Astrocyte (in vitro differentiated cells and primary cell): ENCODE data around the gene TBX21. TPM values are rescaled to one million over a fixed set of nuclear protein-coding genes. Genes with fewer than 3 reads are reported as not detected.

Experiments
- DNase-seq: peaks from one replicate; pipeline ENCODE4 v3.0.0-alpha.2; 2010; ENCODE audit warnings: low read depth
- FAIRE-seq: peaks from 2 replicates; lab custom pipeline; 2011; peaks lifted over from hg19 to GRCh38; lab: Jason Lieb, UNC
- H2AFZ ChIP-seq: 2 replicates; pipeline ENCODE4 v1.6.0; 2012; ENCODE audit warnings: low read depth, low read length, inconsistent platforms
- H3K27ac ChIP-seq: 2 replicates; pipeline ENCODE4 v1.5.1; 2011; ENCODE audit warnings: low read depth, low read length, inconsistent platforms
- H3K27me3 ChIP-seq: 2 replicates; pipeline ENCODE4 v1.6.0; 2011; ENCODE audit warnings: low read length, inconsistent platforms; ENCODE audit not compliant: insufficient read depth
- H3K36me3 ChIP-seq: 2 replicates; pipeline ENCODE4 v1.5.1; 2011; ENCODE audit warnings: low read length, inconsistent platforms; ENCODE audit not compliant: insufficient read depth
- H3K4me1 ChIP-seq: 2 replicates; pipeline ENCODE4 v1.5.1; 2011; ENCODE audit warnings: low read length, inconsistent platforms; ENCODE audit not compliant: insufficient read depth
- H3K4me2 ChIP-seq: 2 replicates; pipeline ENCODE4 v1.6.0; 2012; ENCODE audit warnings: low read length, inconsistent platforms
- H3K4me3 ChIP-seq: 2 replicates; pipeline ENCODE4 v1.5.1; 2011; ENCODE audit warnings: low read depth, mild to moderate bottlenecking, low read length, inconsistent platforms; ENCODE audit not compliant: insufficient read depth
- H3K79me2 ChIP-seq: 2 replicates; pipeline ENCODE4 v1.6.0; 2012; ENCODE audit warnings: mild to moderate bottlenecking, low read length, inconsistent platforms; ENCODE audit not compliant: insufficient read depth
- H3K9ac ChIP-seq: 2 replicates; pipeline ENCODE4 v1.6.0; 2012; ENCODE audit warnings: mild to moderate bottlenecking, low read length, inconsistent platforms
- H3K9me3 ChIP-seq: 2 replicates; pipeline ENCODE4 v1.5.1; 2012; ENCODE audit warnings: low read depth, mild to moderate bottlenecking, low read length, inconsistent platforms; ENCODE audit not compliant: insufficient read depth
- H4K20me1 ChIP-seq: 2 replicates; pipeline ENCODE4 v1.6.0; 2012; ENCODE audit warnings: low read length, inconsistent platforms; ENCODE audit not compliant: insufficient read depth
- H3K27ac Mint-ChIP-seq: one replicate; pipeline ENCODE4 v1.8.0; 2021; ENCODE audit warnings: mild to moderate bottlenecking, mixed read lengths; ENCODE audit not compliant: unreplicated experiment
- H3K27me3 Mint-ChIP-seq: one replicate; pipeline ENCODE4 v1.8.0; 2021; ENCODE audit warnings: low read depth, mixed read lengths; ENCODE audit not compliant: unreplicated experiment
- H3K36me3 Mint-ChIP-seq: one replicate; pipeline ENCODE4 v1.8.0; 2021; ENCODE audit warnings: low read depth, mixed read lengths; ENCODE audit not compliant: unreplicated experiment
- H3K4me1 Mint-ChIP-seq: one replicate; pipeline ENCODE4 v1.8.0; 2021; ENCODE audit warnings: low read depth, mixed read lengths; ENCODE audit not compliant: unreplicated experiment
- H3K4me3 Mint-ChIP-seq: one replicate; pipeline ENCODE4 v1.8.0; 2021; ENCODE audit warnings: mild to moderate bottlenecking, moderate library complexity, mixed read lengths; ENCODE audit not compliant: unreplicated experiment
- H3K9me3 Mint-ChIP-seq: one replicate; pipeline ENCODE4 v1.8.0; 2021; ENCODE audit warnings: mild to moderate bottlenecking, mixed read lengths; ENCODE audit not compliant: unreplicated experiment
- CTCF ChIP-seq: IDR thresholded peaks from 2 replicates; pipeline ENCODE4 v1.5.1; 2011; ENCODE audit warnings: low read depth, mild to moderate bottlenecking, inconsistent platforms, low read length, moderate library complexity; ENCODE audit not compliant: insufficient read depth
- EZH2 ChIP-seq: IDR thresholded peaks from 2 replicates; pipeline ENCODE4 v1.6.1; 2012; ENCODE audit warnings: mild to moderate bottlenecking, low read length, inconsistent platforms; ENCODE audit not compliant: insufficient read depth
- total RNA-seq: library from RNA; stranded (reverse); gene quantifications from 2 replicates; pipeline ENCODE4 v1.2.1, GENCODE V29; 2021

TBX21 gene
- total RNA-seq, 1 donor from 2014 or later: not detected

- H4K20me1 ChIP-seq: no peaks in the 10 kb centered on the region
- TF ChIP-seq CTCF (no peak), EZH2 (no peak)
- H3K9me3 Mint-ChIP-seq: peaks cover 21% of the 10 kb centered on the region
- H3K4me1 Mint-ChIP-seq: no peaks in the 10 kb centered on the region
- H3K4me3 Mint-ChIP-seq: no peak overlapping the region
- H3K4me2 ChIP-seq: no peak overlapping the region
- H3K79me2 ChIP-seq: no peaks in the 10 kb centered on the region
- no peak overlapping the region for H2AFZ ChIP-seq
- H3K27ac Mint-ChIP-seq: no peak overlapping the region
- H3K9ac ChIP-seq: no peak overlapping the region
- peaks cover 22% of the 10 kb centered on the region for H3K27me3 ChIP-seq
- peaks cover 3% of the 10 kb centered on the region for H3K9me3 ChIP-seq
- no peaks in the 10 kb centered on the region for H3K36me3 ChIP-seq
- H3K27ac ChIP-seq: no peak overlapping the region
- H3K27me3 Mint-ChIP-seq: peaks cover 51% of the 10 kb centered on the region
- no peak overlapping the region for H3K4me3 ChIP-seq
- DNase-seq (no peak), FAIRE-seq (no peak)
- H3K36me3 Mint-ChIP-seq: peaks cover 3% of the 10 kb centered on the region
- H3K4me1 ChIP-seq: no peaks in the 10 kb centered on the region
Measured at GRCh38 chr17:47757386-47757785, 24.4 kb downstream of the TBX21 start.

GRCh38 chr17:47760409-47761140, 27.5 kb downstream of the TBX21 start:
- TF ChIP-seq EZH2: no peak
- TF ChIP-seq CTCF: no peak

GRCh38 chr17:47762728-47763127, 29.7 kb downstream of the TBX21 start:
- no peak for FAIRE-seq
- Mint-ChIP-seq H3K4me3 (no peak overlapping the region), H3K27me3 (peaks cover 41% of the 10 kb centered on the region), H3K9me3 (peaks cover 19% of the 10 kb centered on the region), H3K36me3 (peaks cover 2% of the 10 kb centered on the region), H3K4me1 (no peaks in the 10 kb centered on the region), H3K27ac (no peak overlapping the region)
- no peak overlapping the region for H2AFZ ChIP-seq
- no peaks in the 10 kb centered on the region for H3K36me3 ChIP-seq
- no peaks in the 10 kb centered on the region for H3K4me1 ChIP-seq
- H3K9me3 ChIP-seq: peaks cover 4% of the 10 kb centered on the region
- H3K79me2 ChIP-seq: no peaks in the 10 kb centered on the region
- H3K4me3 ChIP-seq: no peak overlapping the region
- peaks cover 15% of the 10 kb centered on the region for H3K27me3 ChIP-seq
- H4K20me1 ChIP-seq: no peaks in the 10 kb centered on the region
- H3K4me2 ChIP-seq: no peak overlapping the region
- H3K9ac ChIP-seq: no peak overlapping the region
- DNase-seq: no peak
- H3K27ac ChIP-seq: no peak overlapping the region
- TF ChIP-seq EZH2 (no peak), CTCF (no peak)

More at GRCh38 chr17:47760409-47761140, 27.5 kb downstream of the TBX21 start:
- Mint-ChIP-seq H3K9me3 (peaks cover 23% of the 10 kb centered on the region), H3K4me3 (no peak overlapping the region), H3K36me3 (peaks cover 3% of the 10 kb centered on the region), H3K27ac (no peak overlapping the region), H3K4me1 (no peaks in the 10 kb centered on the region), H3K27me3 (peaks cover 45% of the 10 kb centered on the region)
- H3K4me2 ChIP-seq: no peak overlapping the region
- FAIRE-seq: no peak
- H3K27ac ChIP-seq: no peak overlapping the region
- H3K36me3 ChIP-seq: no peaks in the 10 kb centered on the region
- H3K4me1 ChIP-seq: no peaks in the 10 kb centered on the region
- H3K9me3 ChIP-seq: peaks cover 4% of the 10 kb centered on the region
- no peaks in the 10 kb centered on the region for H4K20me1 ChIP-seq
- H2AFZ ChIP-seq: no peak overlapping the region
- H3K79me2 ChIP-seq: no peaks in the 10 kb centered on the region
- no peak overlapping the region for H3K9ac ChIP-seq
- DNase-seq: no peak
- H3K4me3 ChIP-seq: no peak overlapping the region
- peaks cover 22% of the 10 kb centered on the region for H3K27me3 ChIP-seq
